ENCODE data around the gene ZHX3. TPM values are rescaled to one million over a fixed set of nuclear protein-coding genes. Genes with fewer than 3 reads are reported as not detected.
A peak's percentile ranks its signal among the peaks of the same experiment; 100 is the strongest.

ZHX3 gene
- total and polyA plus RNA-seq, 2 donors (not counting 1 experiment from before 2014, with no cell fraction given), result 27.7 to 28.0 TPM

DNA sequence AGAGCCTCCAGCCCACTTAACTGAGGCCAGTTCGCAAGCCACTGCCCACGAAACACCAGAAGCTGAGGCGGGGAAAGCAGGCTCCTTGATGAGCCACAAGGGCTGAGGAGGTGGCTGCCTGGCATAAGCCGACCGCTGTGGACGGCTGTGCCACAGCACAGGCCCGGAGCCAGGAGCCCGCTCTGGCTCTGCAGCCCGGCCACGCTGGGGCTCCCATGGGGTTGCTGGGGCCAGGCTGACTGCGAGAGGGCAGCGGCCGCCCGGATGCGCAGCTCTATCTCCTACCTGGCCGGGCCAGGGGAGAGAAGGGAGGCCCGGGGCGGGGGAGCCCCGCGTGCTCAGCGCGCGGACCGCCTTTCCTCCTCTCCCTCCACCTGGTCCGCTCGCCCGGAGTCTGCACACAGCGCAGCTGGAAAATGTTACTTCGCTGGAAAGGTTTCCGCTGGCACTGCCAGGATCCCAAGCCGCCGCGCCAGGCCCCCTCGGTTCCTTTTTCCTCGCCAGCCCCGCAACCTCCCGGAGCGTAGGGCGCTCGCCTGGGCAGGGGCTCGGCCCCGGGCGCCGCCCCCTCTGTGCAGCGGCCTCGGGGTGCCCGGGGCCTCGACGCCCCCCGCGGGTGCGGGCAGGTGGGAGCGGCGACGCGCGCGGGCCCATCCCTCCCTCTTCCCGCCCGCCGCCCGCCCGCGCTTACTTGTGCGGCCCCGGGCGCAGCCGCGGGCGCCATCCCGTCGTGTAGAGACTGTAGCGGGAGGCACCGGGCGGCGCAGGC is 48.4 kb upstream of the ZHX3 start:
- no peak overlapping the region for H2AFZ ChIP-seq (ENCODE audit: low read length)
- no peaks in the 10 kb centered on the region for H3K4me1 ChIP-seq (ENCODE audit: control insufficient read depth, extremely low read depth, insufficient read depth, low read length)
- H3K36me3 ChIP-seq (ENCODE audit: control insufficient read depth, insufficient read depth, low read length), result no peaks in the 10 kb centered on the region
- no peak for DNase-seq (ENCODE audit: low read depth in 2 of 2)
- no peaks in the 10 kb centered on the region for H3K79me2 ChIP-seq (ENCODE audit: control insufficient read depth, insufficient read depth, low read length)
- H3K4me2 ChIP-seq (ENCODE audit: extremely low read depth, insufficient read depth, low read length), result no peak overlapping the region
- no peak overlapping the region for H3K4me3 ChIP-seq (replicated peaks in 1 of 4; ENCODE audit: control extremely low read depth in 1 of 4, insufficient read depth in 1 of 4, low read depth in 3 of 4, low read length in 4 of 4)
- no peaks in the 10 kb centered on the region for H3K9me3 ChIP-seq (ENCODE audit: control insufficient read depth, insufficient read depth, low read depth, low read length)
- TF ChIP-seq EZH2 (IDR thresholded peaks at IDR 0.05; ENCODE audit: low read length, missing control alignments), result peak; percentile 88
- no peak for TF ChIP-seq CTCF (conservative IDR thresholded peaks at IDR 0.05 in 1 of 2, IDR thresholded peaks at IDR 0.05 in 1 of 2; ENCODE audit: low read depth in 1 of 2, low read length in 2 of 2)
- no peaks in the 10 kb centered on the region for H4K20me1 ChIP-seq (ENCODE audit: control insufficient read depth, extremely low read depth, insufficient read depth, low read length)
- no peak overlapping the region for H3K9ac ChIP-seq (ENCODE audit: insufficient read depth, low read length)
- H3K27me3 ChIP-seq (ENCODE audit: control insufficient read depth, insufficient read depth, low read length), result peaks cover 32% of the 10 kb centered on the region
- H3K27ac ChIP-seq (ENCODE audit: insufficient read depth, low read length), result no peak overlapping the region

DNA sequence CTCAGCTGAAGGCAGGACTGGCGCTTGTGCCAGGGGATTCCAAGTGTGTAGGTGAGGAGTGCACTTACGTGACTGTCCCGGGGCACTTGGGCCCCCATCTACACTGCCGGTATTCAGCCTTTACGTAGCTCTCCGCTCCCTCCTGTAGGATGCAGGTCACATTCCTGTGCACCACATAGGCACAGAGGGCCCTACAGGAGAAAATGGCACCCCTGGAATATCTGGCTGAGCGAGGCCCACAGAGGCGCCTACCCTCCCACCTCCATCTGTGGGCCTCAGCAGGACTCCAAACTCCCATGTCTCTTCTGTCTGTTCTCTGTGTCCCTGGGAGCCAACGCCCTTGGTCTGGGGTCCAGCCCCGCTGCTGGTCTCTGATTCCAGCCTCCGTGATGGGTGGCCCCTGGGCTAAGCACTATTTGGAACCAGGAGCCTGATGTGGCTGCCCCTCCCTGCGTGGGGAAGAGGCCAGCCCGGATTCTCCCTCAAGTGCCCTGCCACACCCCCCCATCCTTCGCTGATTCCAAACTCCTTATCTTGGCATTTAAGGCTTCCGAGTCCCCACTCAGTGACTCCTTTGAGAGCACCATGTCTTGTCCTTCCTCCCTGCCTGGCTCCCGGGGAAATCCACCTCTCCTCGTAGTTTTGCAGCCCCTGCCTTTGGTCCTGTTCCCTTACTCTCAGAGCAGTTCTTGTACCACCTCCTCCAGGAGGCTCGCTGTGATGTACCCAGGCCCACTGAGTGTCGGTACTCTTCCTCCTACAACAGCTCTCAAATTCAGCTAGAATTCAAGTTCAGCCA is 47.6 kb upstream of the ZHX3 start:
- DNase-seq (ENCODE audit: low read depth in 2 of 2), result no peak
- no peaks in the 10 kb centered on the region for H3K4me1 ChIP-seq (ENCODE audit: control insufficient read depth, extremely low read depth, insufficient read depth, low read length)
- H3K27ac ChIP-seq (ENCODE audit: insufficient read depth, low read length), result no peak overlapping the region
- H3K9ac ChIP-seq (ENCODE audit: insufficient read depth, low read length), result no peak overlapping the region
- TF ChIP-seq CTCF (conservative IDR thresholded peaks at IDR 0.05 in 1 of 2, IDR thresholded peaks at IDR 0.05 in 1 of 2; ENCODE audit: low read depth in 1 of 2, low read length in 2 of 2) (no peak), EZH2 (IDR thresholded peaks at IDR 0.05; ENCODE audit: low read length, missing control alignments) (no peak)
- H3K9me3 ChIP-seq (ENCODE audit: control insufficient read depth, insufficient read depth, low read depth, low read length), result no peaks in the 10 kb centered on the region
- H3K4me3 ChIP-seq (replicated peaks in 1 of 4; ENCODE audit: control extremely low read depth in 1 of 4, insufficient read depth in 1 of 4, low read depth in 3 of 4, low read length in 4 of 4), result no peak overlapping the region
- no peaks in the 10 kb centered on the region for H3K36me3 ChIP-seq (ENCODE audit: control insufficient read depth, insufficient read depth, low read length)
- H3K27me3 ChIP-seq (ENCODE audit: control insufficient read depth, insufficient read depth, low read length), result peaks cover 32% of the 10 kb centered on the region
- no peak overlapping the region for H2AFZ ChIP-seq (ENCODE audit: low read length)
- no peaks in the 10 kb centered on the region for H3K79me2 ChIP-seq (ENCODE audit: control insufficient read depth, insufficient read depth, low read length)
- no peaks in the 10 kb centered on the region for H4K20me1 ChIP-seq (ENCODE audit: control insufficient read depth, extremely low read depth, insufficient read depth, low read length)
- H3K4me2 ChIP-seq (ENCODE audit: extremely low read depth, insufficient read depth, low read length), result no peak overlapping the region

- Histone ChIP-seq H4K20me1 (ENCODE audit: control insufficient read depth, extremely low read depth, insufficient read depth, low read length) (no peaks in the 10 kb centered on the region), H3K4me3 (replicated peaks in 1 of 4; ENCODE audit: control extremely low read depth in 1 of 4, insufficient read depth in 1 of 4, low read depth in 3 of 4, low read length in 4 of 4) (no peak overlapping the region), H3K79me2 (ENCODE audit: control insufficient read depth, insufficient read depth, low read length) (no peaks in the 10 kb centered on the region), H3K4me1 (ENCODE audit: control insufficient read depth, extremely low read depth, insufficient read depth, low read length) (no peaks in the 10 kb centered on the region), H3K4me2 (ENCODE audit: extremely low read depth, insufficient read depth, low read length) (no peak overlapping the region), H3K27ac (ENCODE audit: insufficient read depth, low read length) (no peak overlapping the region), H3K9ac (ENCODE audit: insufficient read depth, low read length) (no peak overlapping the region), H2AFZ (ENCODE audit: low read length) (no peak overlapping the region), H3K27me3 (ENCODE audit: control insufficient read depth, insufficient read depth, low read length) (peaks cover 30% of the 10 kb centered on the region), H3K36me3 (ENCODE audit: control insufficient read depth, insufficient read depth, low read length) (no peaks in the 10 kb centered on the region), H3K9me3 (ENCODE audit: control insufficient read depth, insufficient read depth, low read depth, low read length) (no peaks in the 10 kb centered on the region)
- no peak for DNase-seq (ENCODE audit: low read depth in 2 of 2)
- no peak for TF ChIP-seq EZH2 (IDR thresholded peaks at IDR 0.05; ENCODE audit: low read length, missing control alignments)
- TF ChIP-seq CTCF (conservative IDR thresholded peaks at IDR 0.05 in 1 of 2, IDR thresholded peaks at IDR 0.05 in 1 of 2; ENCODE audit: low read depth in 1 of 2, low read length in 2 of 2), result no peak
Measured at GRCh38 chr20:41364236-41364855, 46.8 kb upstream of the ZHX3 start.
